Spinal cord (tissue), 10 donors: ENCODE data around the gene SDHAF1. TPM values are rescaled to one million over a fixed set of nuclear protein-coding genes. Genes with fewer than 3 reads are reported as not detected.

Experiments used
- DNase-seq, 6 donors: peaks; one replicate each; pipeline versions ENCODE4 v3.0.0 to v3.0.0-alpha.2; 2013 to 2015; ENCODE audit warnings: low spot score in 6 of 6, low read depth in 4 of 6
- H3K27ac ChIP-seq: one replicate; pipeline ENCODE4 v1.5.1; 2013; ENCODE audit warnings: low read depth, low read length, control low read depth
- H3K27me3 ChIP-seq: one replicate; pipeline ENCODE4 v1.6.1; 2013; ENCODE audit warnings: low read length; ENCODE audit not compliant: control insufficient read depth, insufficient read depth
- H3K36me3 ChIP-seq: one replicate; pipeline ENCODE4 v1.6.1; 2013; ENCODE audit warnings: low read length; ENCODE audit not compliant: control insufficient read depth, insufficient read depth
- H3K4me1 ChIP-seq: one replicate; pipeline ENCODE4 v1.6.1; 2013; ENCODE audit warnings: low read length; ENCODE audit not compliant: control insufficient read depth, insufficient read depth
- H3K4me3 ChIP-seq: one replicate; pipeline ENCODE4 v1.5.1; 2013; ENCODE audit warnings: low read depth, low read length, control low read depth
- H3K9me3 ChIP-seq: one replicate; pipeline ENCODE4 v1.6.1; 2013; ENCODE audit warnings: low read length; ENCODE audit not compliant: control insufficient read depth, insufficient read depth
- WGBS: methylation state at CpG from one replicate; pipeline ENCODE4 v1.1.5; 2013; ENCODE audit warnings: missing lambda C conversion rate; ENCODE audit not compliant: insufficient coverage; 5-methylcytosine and 5-hydroxymethylcytosine counted together
- polyA plus RNA-seq, 2 donors: library from polyadenylated mRNA; unstranded; fragments of 120-200 nt; gene quantifications; one replicate each; pipeline ENCODE4 v1.2.1, GENCODE V29; 2013; ENCODE audit not compliant: insufficient read length in 2 of 2
- total RNA-seq, 2 donors: library from RNA; depleted of rRNA in 1 of 2; stranded (reverse); fragments of 120-200 nt in 1 of 2; fragments of >200 nt in 1 of 2; gene quantifications; one replicate each; pipeline versions ENCODE4 v1.2.3 to v1.2.4, GENCODE V29; 2013 to 2014
- donor health status: healthy.

Gene SDHAF1
- total and polyA plus RNA-seq, 4 donors = 11.4 to 27.5 (median 26.3) TPM

GRCh38 chr19:35992907-35993765, 1.9 kb upstream of the SDHAF1 start:
- H3K27ac ChIP-seq = no peak overlapping the region
- peaks cover 23% of the 10 kb centered on the region for H3K4me1 ChIP-seq
- no peak overlapping the region for H3K4me3 ChIP-seq
- DNase-seq = no peak
- no peaks in the 10 kb centered on the region for H3K9me3 ChIP-seq
- WGBS = 80% methylated on average over 1 of the region's 8 CpGs
- H3K36me3 ChIP-seq = peaks cover 11% of the 10 kb centered on the region
- H3K27me3 ChIP-seq = no peaks in the 10 kb centered on the region

- H3K4me1 ChIP-seq = peaks cover 26% of the 10 kb centered on the region
- H3K4me3 ChIP-seq = peak overlapping the region; percentile 70
- 27% methylated on average over 44 of the region's 49 CpGs for WGBS
- H3K27ac ChIP-seq = no peak overlapping the region
- no peaks in the 10 kb centered on the region for H3K27me3 ChIP-seq
- peak in 2 of 6 donors; percentile 18 to 32 for DNase-seq
- no peaks in the 10 kb centered on the region for H3K9me3 ChIP-seq
- peaks cover 21% of the 10 kb centered on the region for H3K36me3 ChIP-seq
Observed at GRCh38 chr19:35993923-35994598, 927 bp upstream of the SDHAF1 start.

- no peaks in the 10 kb centered on the region for H3K9me3 ChIP-seq
- 94% methylated on average over 5 of the region's 8 CpGs for WGBS
- no peak overlapping the region for H3K4me3 ChIP-seq
- no peaks in the 10 kb centered on the region for H3K27me3 ChIP-seq
- peaks cover 32% of the 10 kb centered on the region for H3K4me1 ChIP-seq
- no peak overlapping the region for H3K27ac ChIP-seq
- peaks cover 36% of the 10 kb centered on the region for H3K36me3 ChIP-seq
- DNase-seq = no peak
Observed at GRCh38 chr19:35996777-35997176, 1.8 kb downstream of the SDHAF1 start.

- DNase-seq = no peak
- Histone ChIP-seq H3K4me1 (peaks cover 10% of the 10 kb centered on the region), H3K27ac (no peak overlapping the region), H3K36me3 (peaks cover 50% of the 10 kb centered on the region), H3K4me3 (no peak overlapping the region), H3K9me3 (no peaks in the 10 kb centered on the region), H3K27me3 (no peaks in the 10 kb centered on the region)
- WGBS = 90% methylated on average over 2 of the region's 3 CpGs
Observed at GRCh38 chr19:36001605-36002004, 6.6 kb downstream of the SDHAF1 start.

- Histone ChIP-seq H3K36me3 (peaks cover 44% of the 10 kb centered on the region), H3K4me3 (no peak overlapping the region), H3K27ac (no peak overlapping the region), H3K4me1 (peaks cover 12% of the 10 kb centered on the region), H3K9me3 (no peaks in the 10 kb centered on the region), H3K27me3 (no peaks in the 10 kb centered on the region)
- DNase-seq = no peak
- WGBS = 93% methylated on average over 3 of the region's 4 CpGs
Observed at GRCh38 chr19:36003284-36003683, 8.3 kb downstream of the SDHAF1 start.

GRCh38 chr19:36006955-36007354, 12.0 kb downstream of the SDHAF1 start:
- 90% methylated on average over 5 of the region's 5 CpGs for WGBS
- Histone ChIP-seq H3K27ac (no peak overlapping the region), H3K4me3 (no peak overlapping the region), H3K36me3 (peaks cover 25% of the 10 kb centered on the region), H3K9me3 (no peaks in the 10 kb centered on the region), H3K4me1 (peaks cover 20% of the 10 kb centered on the region), H3K27me3 (no peaks in the 10 kb centered on the region)
- DNase-seq = no peak

- WGBS = 37% methylated on average over 14 of the region's 19 CpGs
- no peaks in the 10 kb centered on the region for H3K27me3 ChIP-seq
- H3K4me1 ChIP-seq = peaks cover 25% of the 10 kb centered on the region
- peaks cover 21% of the 10 kb centered on the region for H3K36me3 ChIP-seq
- peak in 2 of 6 donors; percentile 27 to 65 for DNase-seq
- no peaks in the 10 kb centered on the region for H3K9me3 ChIP-seq
- no peak within 1 kb of the TSS for H3K27ac ChIP-seq
- peak within 1 kb of the TSS; percentile 32 for H3K4me3 ChIP-seq
Observed at GRCh38 chr19:36008336-36008978, 13.5 kb downstream of the SDHAF1 start, which contains the start of gene SYNE4. SYNE4 (minus strand) TSS chr19:36008813; CDS start chr19:36008681, 132 bp downstream.

GRCh38 chr19:36009220-36009619, 14.2 kb downstream of the SDHAF1 start:
- H3K4me3 ChIP-seq = peak overlapping the region; percentile 32
- peak in 2 of 6 donors; percentile 72 to 82 for DNase-seq
- H3K27ac ChIP-seq = no peak overlapping the region
- H3K27me3 ChIP-seq = no peaks in the 10 kb centered on the region
- H3K9me3 ChIP-seq = no peaks in the 10 kb centered on the region
- peaks cover 20% of the 10 kb centered on the region for H3K36me3 ChIP-seq
- WGBS = 1% methylated on average over 50 of the region's 50 CpGs
- peaks cover 29% of the 10 kb centered on the region for H3K4me1 ChIP-seq

GRCh38 chr19:36009633-36010379, 14.8 kb downstream of the SDHAF1 start:
- H3K36me3 ChIP-seq = peaks cover 17% of the 10 kb centered on the region
- no peaks in the 10 kb centered on the region for H3K27me3 ChIP-seq
- H3K27ac ChIP-seq = no peak overlapping the region
- peak in 1 of 6 donors; percentile 6 for DNase-seq
- 58% methylated on average over 14 of the region's 15 CpGs for WGBS
- H3K4me1 ChIP-seq = peaks cover 34% of the 10 kb centered on the region
- H3K9me3 ChIP-seq = no peaks in the 10 kb centered on the region
- peak overlapping the region; percentile 32 for H3K4me3 ChIP-seq
